DMS 273 treated with DMSO at 0.1 percent for 48 hours (cell line): ENCODE data around the gene ZNF205.
A peak's percentile ranks its signal among the peaks of the same experiment; 100 is the strongest.
"Not testable (repeated sequence)": the region's sequence is repeated elsewhere in the genome, so short reads cannot be mapped to it uniquely, and the experiment has no call there.

ENCODE experiments used
- DNase-seq: peaks from one replicate; lab custom pipeline; 2025; lab: John Stamatoyannopoulos, UW

ZNF205 gene

DNA sequence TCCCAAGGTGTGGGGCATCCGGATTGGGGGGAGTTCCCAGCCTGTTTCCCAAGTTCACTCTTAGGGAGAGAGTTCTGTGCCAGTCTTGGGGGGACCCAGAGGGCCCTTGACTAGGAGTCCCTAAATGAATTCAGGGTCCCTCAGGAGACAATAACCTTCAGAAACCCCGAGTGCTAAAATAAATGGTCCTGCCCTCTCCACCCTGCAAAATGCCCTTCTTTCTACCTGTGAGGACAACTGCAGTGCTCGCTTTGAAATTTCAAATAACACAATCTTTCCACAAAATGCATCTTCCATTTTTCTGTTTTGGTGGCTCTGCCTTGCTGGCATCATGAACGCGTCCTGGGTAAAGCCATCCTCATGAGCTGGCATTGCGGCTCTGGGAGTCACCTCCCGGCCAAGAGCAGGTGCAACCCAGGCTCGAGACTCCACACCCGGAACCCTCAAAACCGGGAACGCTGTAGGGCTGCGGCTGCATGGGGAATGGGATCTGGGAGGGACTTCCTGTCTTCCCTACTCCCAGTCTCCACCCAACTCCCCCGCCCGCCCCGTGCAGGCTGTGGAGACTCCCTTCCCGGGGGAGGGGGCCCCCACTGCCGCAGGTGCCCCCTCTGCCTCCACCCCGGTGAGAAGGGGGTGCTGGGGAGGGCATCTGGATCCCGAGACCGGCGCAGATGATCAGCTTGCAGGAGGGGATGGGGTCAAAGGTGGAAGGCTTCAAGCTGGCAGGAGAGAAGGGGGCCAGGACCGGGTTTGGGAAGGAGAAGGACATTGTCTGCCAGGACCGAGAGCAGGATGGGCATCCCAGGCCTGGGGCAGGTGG lies at the start of gene ZNF205:
ZNF205 (plus strand) TSS at position 529 of the 823 bp plus-strand sequence. CDS start 845 bp downstream, outside the sequence.
- peak; percentile 13 for DNase-seq

- DNase-seq, result no peak
These were observed 48.6 kb upstream of the ZNF205 start for GRCh38 chr16:3063625-3064386.

- DNase-seq, result no peak
These were observed 47.2 kb upstream of the ZNF205 start, which contains the start of gene IL32 for GRCh38 chr16:3065069-3065741. TSS of gene IL32 (plus strand) at chr16:3065640. CDS start at chr16:3065812, 172 bp downstream.

DNA sequence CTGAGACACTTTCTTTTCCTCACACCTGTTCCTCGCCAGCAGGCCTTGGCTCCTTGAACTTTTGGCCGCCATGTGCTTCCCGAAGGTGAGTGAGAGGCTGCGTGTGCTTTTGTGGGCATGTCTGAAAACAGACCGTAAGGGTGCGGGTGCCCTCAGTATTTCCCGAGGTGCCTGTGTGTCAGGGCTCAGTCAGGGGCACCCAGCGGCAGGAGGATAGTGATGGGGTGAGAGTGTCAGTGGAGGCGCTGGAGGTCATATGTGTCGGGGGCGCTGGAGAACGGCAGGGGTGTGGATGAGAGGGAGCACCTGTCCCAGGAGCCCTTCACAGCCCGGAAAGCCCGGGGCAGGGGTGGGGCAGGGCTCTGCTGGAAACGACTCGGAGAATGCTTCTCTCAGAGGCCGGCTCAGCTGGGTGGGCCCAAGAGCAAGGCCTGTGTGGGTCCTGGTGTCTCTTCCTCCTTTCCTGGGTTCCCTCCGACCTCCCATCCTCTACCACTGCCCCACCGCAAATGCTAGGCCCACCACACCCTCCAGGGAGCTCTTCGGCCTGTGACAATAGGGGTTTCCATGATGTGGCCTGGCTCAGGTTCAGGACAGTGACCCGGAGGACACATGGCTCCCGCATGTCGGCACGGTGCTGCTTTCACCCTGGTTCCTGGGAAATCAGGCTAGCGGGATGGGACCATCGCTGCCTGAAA lies 46.5 kb upstream of the ZNF205 start:
- no peak for DNase-seq

- DNase-seq, result no peak
These were observed 46.0 kb upstream of the ZNF205 start for GRCh38 chr16:3066440-3066748.

DNA sequence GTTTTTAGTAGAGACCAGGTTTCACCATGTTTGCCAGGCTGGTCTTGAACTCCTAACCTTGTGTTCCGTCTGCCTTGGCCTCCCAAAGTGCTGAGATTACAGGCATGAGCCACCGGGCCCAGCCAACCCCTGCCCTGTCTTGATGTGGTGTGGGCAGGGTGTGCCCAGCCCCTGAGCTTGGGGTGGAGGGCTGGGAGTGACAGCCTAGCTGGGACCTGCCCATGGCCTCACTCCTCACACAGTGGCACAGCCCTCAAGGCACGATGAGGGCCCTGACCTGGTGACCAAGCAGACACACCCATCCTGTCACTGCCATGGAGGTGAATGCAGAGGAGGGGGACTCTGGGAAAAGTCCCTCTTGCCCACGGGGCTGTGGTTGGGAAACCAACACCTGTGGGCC lies 43.9 kb upstream of the ZNF205 start:
- DNase-seq, result no peak

DNA sequence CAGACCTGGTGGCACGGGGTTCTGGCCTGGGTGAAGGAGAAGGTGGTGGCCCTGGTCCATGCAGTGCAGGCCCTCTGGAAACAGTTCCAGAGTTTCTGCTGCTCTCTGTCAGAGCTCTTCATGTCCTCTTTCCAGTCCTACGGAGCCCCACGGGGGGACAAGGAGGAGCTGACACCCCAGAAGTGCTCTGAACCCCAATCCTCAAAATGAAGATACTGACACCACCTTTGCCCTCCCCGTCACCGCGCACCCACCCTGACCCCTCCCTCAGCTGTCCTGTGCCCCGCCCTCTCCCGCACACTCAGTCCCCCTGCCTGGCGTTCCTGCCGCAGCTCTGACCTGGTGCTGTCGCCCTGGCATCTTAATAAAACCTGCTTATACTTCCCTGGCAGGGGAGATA lies 43.2 kb upstream of the ZNF205 start:
- not testable (repeated sequence) for DNase-seq

DNA sequence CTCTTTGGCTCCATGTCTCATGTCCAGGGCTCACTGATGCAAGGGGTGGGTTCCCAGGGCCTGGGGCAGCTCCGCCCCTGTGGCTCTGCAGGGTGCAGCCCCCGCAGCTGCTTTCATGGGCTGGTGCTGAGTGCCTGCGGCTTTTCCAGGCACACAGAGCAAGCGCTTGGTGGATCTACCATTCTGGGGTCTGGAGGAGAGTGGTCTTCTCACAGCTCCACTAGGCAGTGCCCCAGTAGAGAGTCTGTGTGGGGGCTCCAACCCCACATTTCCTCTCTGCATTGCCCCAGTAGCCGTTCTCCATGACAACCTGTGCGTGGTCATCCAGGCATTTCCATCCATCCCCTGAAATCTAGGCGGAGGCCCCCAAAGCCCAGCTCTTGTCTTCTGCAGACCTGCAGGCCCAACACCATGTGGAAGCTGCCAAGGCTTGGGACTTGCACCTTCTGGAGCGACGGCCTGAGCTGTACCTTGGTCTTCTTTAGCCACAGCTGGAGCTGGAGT lies 41.7 kb upstream of the ZNF205 start:
- DNase-seq, result no peak

GRCh38 chr16:3071655-3072054 lies 40.7 kb upstream of the ZNF205 start:
- DNase-seq, result no peak

GRCh38 chr16:3072148-3072547 lies 40.2 kb upstream of the ZNF205 start:
- DNase-seq, result not testable (repeated sequence)

DNA sequence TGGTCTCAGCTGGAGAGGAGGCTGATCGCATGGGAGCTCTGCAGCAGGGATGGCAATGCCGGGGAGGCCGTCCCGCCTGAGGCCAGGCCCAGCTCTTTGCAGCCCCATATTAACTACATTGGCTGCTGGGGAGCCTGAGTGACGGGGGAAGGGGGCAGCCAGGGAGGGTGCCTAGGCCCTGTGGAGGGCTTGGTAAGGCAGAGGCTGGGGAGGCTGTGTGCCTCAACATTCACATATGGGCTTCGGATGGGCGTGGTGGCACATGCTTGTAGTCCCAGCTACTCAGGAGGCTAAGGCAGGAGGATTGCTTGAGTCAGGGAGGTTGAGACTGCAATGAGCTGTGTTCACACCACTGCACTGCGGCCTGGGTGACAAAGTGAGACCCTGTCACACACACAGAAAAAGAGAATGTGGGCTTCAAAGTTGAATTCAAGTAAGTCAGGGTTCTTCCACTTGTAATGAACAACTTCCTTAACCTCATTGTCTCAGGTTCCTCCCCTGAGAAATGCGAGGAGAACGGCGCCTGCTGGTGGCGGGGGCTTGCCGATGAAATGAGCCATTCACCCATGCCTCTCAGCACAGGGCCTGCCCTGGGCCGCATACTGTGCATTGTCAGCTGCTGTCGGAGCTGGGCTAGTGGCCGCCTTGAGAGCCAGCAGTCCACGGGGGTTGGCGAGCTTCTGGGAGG lies 39.7 kb upstream of the ZNF205 start:
- not testable (repeated sequence) for DNase-seq

GRCh38 chr16:3073448-3073847 lies 38.9 kb upstream of the ZNF205 start:
- no peak for DNase-seq

- no peak for DNase-seq
These were observed 37.4 kb upstream of the ZNF205 start for GRCh38 chr16:3074860-3075522.

DNA sequence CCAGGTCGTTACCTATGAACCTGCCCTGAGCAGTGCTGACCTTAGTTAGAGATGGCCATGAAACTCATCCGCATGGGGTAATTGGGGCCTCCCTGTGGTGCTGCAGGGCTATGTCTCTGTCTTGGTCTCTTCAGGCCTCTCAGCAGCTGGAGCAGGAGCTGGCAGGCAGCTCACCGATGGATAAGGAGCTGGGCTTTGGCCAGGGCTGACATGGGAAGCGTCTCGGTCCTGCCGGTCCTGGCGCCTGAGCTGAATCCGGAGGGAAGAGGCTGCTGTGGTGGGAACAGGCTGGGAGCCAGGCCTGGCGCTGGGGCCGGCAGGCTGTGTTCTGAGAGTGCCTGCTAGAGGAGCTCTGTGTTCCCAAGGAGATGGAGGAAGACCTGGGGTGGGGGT lies 36.9 kb upstream of the ZNF205 start:
- DNase-seq, result no peak

DNA sequence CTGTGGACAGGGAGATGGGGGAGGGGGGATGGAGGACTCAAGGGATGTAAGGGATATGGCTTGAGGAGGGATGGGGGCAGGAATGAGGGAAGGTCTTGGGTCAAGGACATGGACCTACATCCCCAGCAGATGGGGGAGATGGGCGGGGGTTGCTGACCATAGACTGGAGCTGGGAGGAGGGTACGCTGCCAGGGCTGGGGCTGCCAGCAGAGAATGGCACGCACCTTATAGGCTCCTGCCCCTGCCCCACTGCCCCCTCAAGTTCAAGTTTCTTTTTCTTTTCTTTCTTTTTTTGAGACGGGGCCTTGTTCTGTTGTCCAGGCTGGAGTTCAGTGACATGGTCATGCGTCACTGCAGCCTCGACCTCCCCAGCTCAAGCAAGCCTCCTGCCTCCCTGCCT lies 36.4 kb upstream of the ZNF205 start:
- not testable (repeated sequence) for DNase-seq

GRCh38 chr16:3076577-3076976 lies 35.8 kb upstream of the ZNF205 start:
- no peak for DNase-seq

DNA sequence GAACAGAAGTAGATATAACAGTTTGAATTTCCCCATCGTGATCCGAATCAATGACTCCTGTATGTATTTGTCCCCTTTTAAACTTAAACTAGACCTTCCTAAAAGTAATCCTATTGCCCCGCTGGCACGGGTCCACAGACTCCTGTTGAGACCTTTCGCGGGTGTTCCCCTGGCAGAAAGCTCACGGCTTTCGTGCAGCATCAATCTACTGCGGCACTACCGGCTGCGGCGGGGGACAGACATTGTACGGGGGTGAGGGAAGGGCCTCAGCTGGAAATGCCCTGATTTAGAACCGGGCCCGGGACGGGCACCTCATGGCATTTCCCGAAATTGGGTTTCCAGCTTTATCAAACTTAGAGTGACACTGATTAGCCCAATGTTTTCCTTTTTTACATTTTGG lies 32.4 kb upstream of the ZNF205 start:
- DNase-seq, result no peak

DNA sequence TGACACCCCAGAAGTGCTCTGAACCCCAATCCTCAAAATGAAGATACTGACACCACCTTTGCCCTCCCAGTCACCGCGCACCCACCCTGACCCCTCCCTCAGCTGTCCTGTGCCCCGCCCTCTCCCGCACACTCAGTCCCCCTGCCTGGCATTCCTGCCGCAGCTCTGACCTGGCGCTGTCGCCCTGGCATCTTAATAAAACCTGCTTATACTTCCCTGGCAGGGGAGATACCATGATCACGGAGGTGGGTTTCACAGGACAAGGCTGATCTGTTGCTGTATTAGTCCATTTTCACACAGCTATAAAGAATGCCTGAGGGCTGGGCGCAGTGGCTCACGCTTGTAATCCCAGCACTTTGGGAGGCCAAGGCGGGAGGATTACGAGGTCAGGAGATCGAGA lies 30.4 kb upstream of the ZNF205 start:
- DNase-seq, result not testable (repeated sequence)

- DNase-seq, result not testable (repeated sequence)
These were observed 29.0 kb upstream of the ZNF205 start for GRCh38 chr16:3083408-3083807.

GRCh38 chr16:3084491-3084890 lies 27.9 kb upstream of the ZNF205 start:
- DNase-seq, result no peak
